GM12874 (cell line): ENCODE results near the gene NPNT.

Experiments used
- TF ChIP-seq, protein P1 (sequence below): IDR thresholded peaks from 2 replicates; pipeline ENCODE4 v1.5.1; 2011; ENCODE audit warnings: low read depth, mild to moderate bottlenecking, control low read depth, low read length, moderate library complexity; ENCODE audit not compliant: insufficient read depth

The NPNT gene

DNA sequence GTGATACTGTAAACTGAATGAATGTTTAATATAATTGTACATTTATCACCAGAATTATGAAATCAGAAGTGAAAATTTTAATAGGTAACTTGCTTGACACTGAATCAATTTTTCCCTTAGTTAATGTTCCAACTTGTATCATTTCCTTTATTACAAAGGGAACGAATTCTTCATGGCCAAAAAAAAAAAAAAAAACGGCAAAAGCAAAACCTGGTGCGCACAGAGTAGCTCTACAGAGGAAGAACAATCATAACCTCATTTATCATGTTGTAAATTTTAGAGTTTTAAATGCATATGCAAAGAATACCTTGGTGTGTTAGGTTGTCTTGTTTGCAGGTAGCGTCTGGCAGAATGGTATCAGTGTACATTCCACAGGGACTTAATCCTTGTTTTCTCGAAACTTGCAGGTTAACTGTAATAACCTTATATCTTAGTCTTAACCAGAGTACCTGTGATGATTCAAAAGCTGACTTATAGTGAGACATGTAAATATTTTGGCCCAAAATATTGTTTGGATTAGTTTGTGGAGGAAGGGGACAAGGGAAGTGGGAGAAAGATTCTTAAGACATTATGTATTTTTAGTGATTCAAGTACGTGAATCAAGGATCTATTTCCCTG lies 70.0 kb downstream of the NPNT start:
- TF ChIP-seq, protein P1, sequence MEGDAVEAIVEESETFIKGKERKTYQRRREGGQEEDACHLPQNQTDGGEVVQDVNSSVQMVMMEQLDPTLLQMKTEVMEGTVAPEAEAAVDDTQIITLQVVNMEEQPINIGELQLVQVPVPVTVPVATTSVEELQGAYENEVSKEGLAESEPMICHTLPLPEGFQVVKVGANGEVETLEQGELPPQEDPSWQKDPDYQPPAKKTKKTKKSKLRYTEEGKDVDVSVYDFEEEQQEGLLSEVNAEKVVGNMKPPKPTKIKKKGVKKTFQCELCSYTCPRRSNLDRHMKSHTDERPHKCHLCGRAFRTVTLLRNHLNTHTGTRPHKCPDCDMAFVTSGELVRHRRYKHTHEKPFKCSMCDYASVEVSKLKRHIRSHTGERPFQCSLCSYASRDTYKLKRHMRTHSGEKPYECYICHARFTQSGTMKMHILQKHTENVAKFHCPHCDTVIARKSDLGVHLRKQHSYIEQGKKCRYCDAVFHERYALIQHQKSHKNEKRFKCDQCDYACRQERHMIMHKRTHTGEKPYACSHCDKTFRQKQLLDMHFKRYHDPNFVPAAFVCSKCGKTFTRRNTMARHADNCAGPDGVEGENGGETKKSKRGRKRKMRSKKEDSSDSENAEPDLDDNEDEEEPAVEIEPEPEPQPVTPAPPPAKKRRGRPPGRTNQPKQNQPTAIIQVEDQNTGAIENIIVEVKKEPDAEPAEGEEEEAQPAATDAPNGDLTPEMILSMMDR, result no peak

DNA sequence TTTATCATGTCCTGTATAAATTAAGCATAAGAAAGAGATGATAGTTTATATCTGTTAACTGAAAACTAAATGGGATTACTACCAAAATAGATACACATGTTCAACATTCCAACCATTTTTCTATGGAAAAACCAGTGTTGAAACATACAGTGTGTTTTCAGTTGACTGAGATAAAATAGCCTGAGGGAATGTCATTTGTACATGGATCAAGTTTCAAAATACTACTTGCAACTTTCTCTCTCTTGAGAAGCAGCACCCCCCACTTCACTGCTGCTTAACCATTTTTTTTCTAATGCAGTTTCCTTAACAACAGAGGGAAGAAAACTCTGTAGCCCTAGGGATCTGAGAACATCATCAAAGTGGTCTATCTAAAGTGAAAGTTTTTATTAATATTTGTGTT lies 70.8 kb downstream of the NPNT start:
- TF ChIP-seq, protein P1, result no peak

DNA sequence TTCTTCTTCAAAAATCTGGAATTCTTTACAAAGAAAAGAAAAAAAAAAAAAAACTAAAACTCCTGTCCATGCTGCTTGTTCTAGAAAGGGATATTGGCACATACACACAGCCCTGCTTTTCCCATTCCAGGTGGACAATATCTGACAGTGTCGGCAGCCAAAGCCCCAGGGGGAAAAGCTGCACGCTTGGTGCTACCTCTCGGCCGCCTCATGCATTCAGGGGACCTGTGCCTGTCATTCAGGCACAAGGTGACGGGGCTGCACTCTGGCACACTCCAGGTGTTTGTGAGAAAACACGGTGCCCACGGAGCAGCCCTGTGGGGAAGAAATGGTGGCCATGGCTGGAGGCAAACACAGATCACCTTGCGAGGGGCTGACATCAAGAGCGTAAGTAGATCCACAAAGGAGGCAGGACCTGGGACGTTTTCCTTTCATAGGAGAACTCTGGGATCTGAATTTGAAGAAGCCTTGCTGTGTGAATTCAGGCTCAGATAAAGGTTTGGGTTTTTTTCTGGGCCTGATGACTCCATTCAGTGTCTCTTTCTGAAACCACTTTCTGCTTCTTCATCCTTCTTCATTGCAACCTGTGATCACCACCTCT lies 71.9 kb downstream of the NPNT start:
- TF ChIP-seq, protein P1, result no peak

DNA sequence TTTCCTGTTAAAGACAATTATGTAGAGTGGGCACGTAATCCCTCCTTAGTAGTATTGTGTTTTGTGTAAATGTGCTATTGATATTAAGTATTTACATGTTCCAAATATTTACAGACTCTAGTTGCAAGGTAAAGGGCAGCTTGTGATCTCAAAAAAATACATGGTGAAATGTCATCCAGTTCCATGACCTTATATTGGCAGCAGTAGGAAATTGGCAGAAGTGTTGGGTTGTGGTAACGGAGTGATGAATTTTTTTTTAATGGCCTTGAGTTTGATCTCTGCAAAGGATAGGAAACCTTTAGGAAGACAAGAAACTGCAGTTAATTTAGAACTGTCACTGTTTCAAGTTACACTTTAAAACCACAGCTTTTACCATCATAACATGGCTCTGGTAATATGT lies 74.3 kb downstream of the NPNT start:
- TF ChIP-seq, protein P1, result no peak

DNA sequence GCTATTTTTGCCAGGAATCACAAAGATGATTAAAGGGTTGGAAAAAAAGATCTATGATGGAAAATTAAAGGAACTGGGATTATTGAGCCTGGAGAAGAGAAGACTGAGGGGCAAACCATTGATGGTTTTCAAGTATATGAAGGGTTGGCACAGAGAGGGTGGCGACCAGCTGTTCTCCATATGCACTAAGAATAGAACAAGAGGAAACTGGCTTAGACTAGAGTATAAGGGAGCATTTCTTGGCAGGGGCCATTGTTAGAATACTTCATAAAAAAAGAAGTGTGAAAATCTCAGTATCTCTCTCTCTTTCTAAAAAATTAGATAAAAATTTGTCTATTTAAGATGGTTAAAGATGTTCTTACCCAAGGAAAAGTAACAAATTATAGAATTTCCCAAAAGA lies 75.1 kb downstream of the NPNT start:
- TF ChIP-seq, protein P1, result no peak

DNA sequence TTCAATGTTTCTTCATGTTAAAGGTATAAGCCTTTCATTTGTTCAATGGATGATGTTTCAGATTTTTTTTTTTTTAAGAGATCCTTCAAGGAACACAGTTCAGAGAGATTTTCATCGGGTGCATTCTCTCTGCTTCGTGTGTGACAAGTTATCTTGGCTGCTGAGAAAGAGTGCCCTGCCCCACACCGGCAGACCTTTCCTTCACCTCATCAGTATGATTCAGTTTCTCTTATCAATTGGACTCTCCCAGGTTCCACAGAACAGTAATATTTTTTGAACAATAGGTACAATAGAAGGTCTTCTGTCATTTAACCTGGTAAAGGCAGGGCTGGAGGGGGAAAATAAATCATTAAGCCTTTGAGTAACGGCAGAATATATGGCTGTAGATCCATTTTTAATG lies 75.8 kb downstream of the NPNT start:
- TF ChIP-seq, protein P1, result no peak

DNA sequence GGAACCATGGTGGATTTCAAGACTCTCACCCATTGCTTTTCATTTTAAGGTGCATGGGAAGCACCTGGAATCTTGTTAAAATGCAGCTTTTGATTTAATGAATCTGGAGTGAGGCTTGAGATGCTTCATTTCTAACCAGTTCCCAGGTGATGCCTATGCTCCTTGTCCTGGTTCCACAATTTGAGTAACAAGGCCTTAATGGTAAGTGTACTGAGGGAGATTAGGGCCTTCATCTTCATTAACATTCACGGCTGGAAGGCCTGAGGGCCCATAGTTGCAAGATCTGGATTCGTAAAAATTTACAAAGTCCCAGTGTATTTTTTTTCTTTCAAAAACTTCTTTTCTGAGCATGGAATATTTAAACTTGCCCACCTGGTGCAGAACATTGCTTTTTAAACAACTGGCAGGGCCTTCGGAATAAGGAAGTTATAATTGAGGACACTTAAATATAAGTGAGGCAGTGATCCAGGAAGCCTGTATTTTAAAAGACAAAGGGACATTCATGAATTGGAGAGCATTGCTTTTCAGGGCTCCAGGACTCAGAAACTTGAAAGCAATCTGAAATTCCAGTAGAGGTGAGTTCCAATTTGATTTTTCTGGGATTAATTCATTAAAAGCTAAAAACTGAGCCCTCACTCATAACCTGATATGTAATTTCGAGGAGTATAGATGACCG lies 77.8 kb downstream of the NPNT start:
- TF ChIP-seq, protein P1, result no peak
